Nephron progenitor cell (in vitro differentiated cells): Measurements from ENCODE around the gene SYT3.

ENCODE experiments used
- DNase-seq: peaks from one replicate; pipeline ENCODE4 v3.0.0; 2021
- H3K27ac Mint-ChIP-seq: 2 replicates; pipeline ENCODE4 v1.8.0; 2021; ENCODE audit warnings: mild to moderate bottlenecking, moderate library complexity, mixed read lengths
- H3K27me3 Mint-ChIP-seq: 2 replicates; pipeline ENCODE4 v1.8.0; 2021; ENCODE audit warnings: mild to moderate bottlenecking, low read depth, mixed read lengths; ENCODE audit not compliant: poor library complexity
- H3K36me3 Mint-ChIP-seq: 2 replicates; pipeline ENCODE4 v1.8.0; 2021; ENCODE audit warnings: low read depth, mixed read lengths
- H3K4me1 Mint-ChIP-seq: 2 replicates; pipeline ENCODE4 v1.8.0; 2021; ENCODE audit warnings: mixed read lengths
- H3K4me3 Mint-ChIP-seq: 2 replicates; pipeline ENCODE4 v1.8.0; 2021; ENCODE audit warnings: mild to moderate bottlenecking, moderate library complexity, mixed read lengths
- H3K9me3 Mint-ChIP-seq: 2 replicates; pipeline ENCODE4 v1.8.0; 2021; ENCODE audit warnings: mild to moderate bottlenecking, moderate library complexity, mixed read lengths
- TF ChIP-seq, protein P1 (sequence below): fragments of 200-600 bp; sonication (generic); IDR thresholded peaks from 2 replicates; pipeline ENCODE4 v1.5.0; 2021; ENCODE audit warnings: antibody characterized with exemption

Gene SYT3

DNA sequence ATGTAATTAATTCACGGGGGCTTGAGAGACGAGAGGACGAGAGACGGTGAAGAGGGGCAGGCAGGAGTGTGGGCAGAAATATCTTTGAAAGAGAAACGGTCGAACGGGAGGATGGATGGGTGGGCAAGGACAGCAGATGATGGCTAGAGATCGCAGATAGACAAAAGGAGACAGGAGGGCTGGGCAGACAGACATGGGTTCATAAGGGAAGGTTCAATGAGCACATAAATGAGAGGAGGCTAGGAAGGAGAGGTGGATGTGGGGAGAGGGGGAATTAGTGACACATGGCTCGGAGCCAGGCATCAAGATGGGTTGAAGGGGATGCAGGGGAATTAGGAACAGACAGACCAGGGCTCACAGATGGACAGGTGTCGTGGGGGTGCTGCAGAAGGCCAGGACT is 1.1 kb downstream of the SYT3 start:
- peaks cover 42% of the 10 kb centered on the region for H3K27me3 Mint-ChIP-seq
- no peak for DNase-seq
- H3K4me3 Mint-ChIP-seq: peak overlapping the region; percentile 67
- no peaks in the 10 kb centered on the region for H3K36me3 Mint-ChIP-seq
- TF ChIP-seq, protein P1, sequence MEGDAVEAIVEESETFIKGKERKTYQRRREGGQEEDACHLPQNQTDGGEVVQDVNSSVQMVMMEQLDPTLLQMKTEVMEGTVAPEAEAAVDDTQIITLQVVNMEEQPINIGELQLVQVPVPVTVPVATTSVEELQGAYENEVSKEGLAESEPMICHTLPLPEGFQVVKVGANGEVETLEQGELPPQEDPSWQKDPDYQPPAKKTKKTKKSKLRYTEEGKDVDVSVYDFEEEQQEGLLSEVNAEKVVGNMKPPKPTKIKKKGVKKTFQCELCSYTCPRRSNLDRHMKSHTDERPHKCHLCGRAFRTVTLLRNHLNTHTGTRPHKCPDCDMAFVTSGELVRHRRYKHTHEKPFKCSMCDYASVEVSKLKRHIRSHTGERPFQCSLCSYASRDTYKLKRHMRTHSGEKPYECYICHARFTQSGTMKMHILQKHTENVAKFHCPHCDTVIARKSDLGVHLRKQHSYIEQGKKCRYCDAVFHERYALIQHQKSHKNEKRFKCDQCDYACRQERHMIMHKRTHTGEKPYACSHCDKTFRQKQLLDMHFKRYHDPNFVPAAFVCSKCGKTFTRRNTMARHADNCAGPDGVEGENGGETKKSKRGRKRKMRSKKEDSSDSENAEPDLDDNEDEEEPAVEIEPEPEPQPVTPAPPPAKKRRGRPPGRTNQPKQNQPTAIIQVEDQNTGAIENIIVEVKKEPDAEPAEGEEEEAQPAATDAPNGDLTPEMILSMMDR: no peak
- peaks cover 24% of the 10 kb centered on the region for H3K9me3 Mint-ChIP-seq
- H3K27ac Mint-ChIP-seq: no peak overlapping the region
- H3K4me1 Mint-ChIP-seq: peaks cover 7% of the 10 kb centered on the region

DNA sequence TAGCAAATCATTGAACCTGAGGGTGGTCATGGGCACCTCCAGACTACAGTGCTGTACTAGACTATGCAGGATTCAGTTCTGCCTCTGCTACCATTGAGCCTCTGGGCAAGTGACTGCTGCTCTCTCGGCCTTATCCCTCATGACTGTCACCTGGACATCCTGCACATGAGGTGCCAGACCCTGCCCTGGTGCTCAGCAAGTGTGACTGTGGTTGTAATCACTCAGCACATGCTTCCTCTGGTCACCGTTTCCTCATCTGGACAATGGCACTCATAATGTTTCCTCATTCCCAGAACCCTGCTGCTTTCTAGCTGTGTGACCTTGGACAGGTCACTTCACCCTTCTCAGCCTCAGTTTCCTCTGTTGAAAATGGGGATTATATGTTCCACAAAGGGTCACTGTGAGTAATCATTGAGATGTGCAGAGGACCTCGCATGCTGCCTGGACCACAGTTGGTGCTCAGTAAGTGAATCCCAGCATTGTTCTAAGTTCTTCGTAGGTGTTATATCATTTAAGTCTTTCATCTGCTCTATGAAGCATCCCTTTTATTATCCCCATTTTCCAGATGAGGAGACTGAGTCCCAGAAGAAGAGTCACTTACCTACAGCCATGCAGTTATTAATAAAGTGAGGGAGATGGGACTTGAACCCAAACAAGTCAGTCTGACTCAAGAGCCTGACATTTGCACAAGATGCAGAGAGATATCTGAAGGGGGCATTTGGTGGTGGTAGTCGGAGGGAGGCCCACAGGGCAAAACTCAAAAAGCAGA is 3.2 kb downstream of the SYT3 start:
- Mint-ChIP-seq H3K9me3 (peaks cover 32% of the 10 kb centered on the region), H3K4me1 (peaks cover 7% of the 10 kb centered on the region), H3K36me3 (no peaks in the 10 kb centered on the region), H3K4me3 (no peak overlapping the region), H3K27me3 (peaks cover 52% of the 10 kb centered on the region), H3K27ac (no peak overlapping the region)
- TF ChIP-seq, protein P1: no peak
- DNase-seq: no peak

DNA sequence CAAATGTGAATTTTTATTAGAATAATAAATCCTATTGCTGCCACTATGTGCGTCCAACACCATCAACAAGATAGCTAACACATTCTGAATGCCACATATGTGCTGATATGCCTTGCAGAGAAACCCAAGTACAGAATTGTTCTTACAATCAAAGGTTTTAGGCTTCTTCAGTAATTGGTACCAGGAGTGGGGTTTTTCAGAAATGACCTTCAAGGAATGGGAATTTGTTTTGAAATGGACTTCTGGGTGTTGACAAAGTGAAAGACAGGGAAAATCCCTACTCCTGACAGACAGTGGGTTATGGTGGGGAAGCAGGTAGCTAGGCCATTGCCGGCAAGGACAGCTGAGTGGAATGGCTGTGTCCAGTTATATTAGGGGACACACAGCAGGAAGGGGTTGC is 5.7 kb downstream of the SYT3 start:
- TF ChIP-seq, protein P1: no peak
- peaks cover 57% of the 10 kb centered on the region for H3K27me3 Mint-ChIP-seq
- peaks cover 32% of the 10 kb centered on the region for H3K9me3 Mint-ChIP-seq
- no peaks in the 10 kb centered on the region for H3K36me3 Mint-ChIP-seq
- H3K4me1 Mint-ChIP-seq: peaks cover 7% of the 10 kb centered on the region
- DNase-seq: no peak
- no peak overlapping the region for H3K4me3 Mint-ChIP-seq
- H3K27ac Mint-ChIP-seq: no peak overlapping the region

DNA sequence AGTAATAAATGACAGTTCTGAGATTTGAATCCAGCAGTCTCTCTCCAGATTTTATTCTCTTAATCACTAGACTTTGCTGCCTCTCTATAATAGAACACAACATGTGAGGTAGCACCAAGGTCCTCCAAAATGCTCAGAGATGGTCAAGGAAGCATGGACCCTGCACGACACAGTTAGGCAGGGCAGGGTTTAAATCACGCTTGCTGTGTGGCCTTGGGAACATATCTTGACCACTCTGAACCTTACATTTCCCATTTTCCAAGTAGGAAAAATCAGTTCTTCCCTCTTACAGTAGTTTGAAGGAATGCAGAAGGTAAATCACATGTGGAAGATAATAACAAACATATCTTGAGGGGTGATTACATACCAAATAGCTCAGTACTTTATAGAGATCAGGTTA is 6.3 kb downstream of the SYT3 start:
- peaks cover 32% of the 10 kb centered on the region for H3K9me3 Mint-ChIP-seq
- H3K4me1 Mint-ChIP-seq: peaks cover 2% of the 10 kb centered on the region
- peaks cover 54% of the 10 kb centered on the region for H3K27me3 Mint-ChIP-seq
- no peak overlapping the region for H3K27ac Mint-ChIP-seq
- TF ChIP-seq, protein P1: no peak
- no peak overlapping the region for H3K4me3 Mint-ChIP-seq
- H3K36me3 Mint-ChIP-seq: no peaks in the 10 kb centered on the region
- no peak for DNase-seq

DNA sequence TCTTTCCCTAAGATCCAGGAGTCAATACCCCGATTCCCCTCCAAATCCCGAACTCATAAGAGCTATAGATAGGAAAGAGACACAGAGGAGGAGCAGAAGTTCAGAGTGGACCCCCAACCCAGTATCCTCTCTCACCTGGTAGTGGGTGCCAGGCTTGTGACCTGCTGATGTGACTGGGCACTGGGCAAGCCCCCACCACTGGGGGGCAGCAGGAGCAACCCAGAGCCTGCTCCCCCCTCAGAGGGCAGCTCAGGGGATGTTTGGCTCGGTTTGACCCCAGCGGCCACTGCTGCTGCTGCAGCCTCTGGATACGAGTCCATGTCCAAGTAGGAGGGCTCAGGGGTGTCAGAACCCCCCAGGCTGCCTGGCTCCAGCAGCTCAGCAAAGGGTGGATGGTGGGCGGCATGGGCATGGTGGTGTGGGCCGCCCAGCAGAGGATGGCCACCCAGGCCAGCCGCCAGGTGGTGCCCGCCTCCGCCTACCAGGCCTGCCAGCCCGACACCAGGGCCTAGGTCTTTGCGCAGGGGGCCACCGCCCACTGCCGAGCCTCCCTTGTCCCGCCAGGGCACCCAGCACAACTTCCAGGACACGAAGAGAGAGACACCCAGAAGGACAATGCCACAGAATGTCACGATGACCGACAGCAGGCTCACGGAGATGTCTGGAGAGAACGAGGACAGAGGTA is 7.4 kb downstream of the SYT3 start:
- Mint-ChIP-seq H3K4me1 (no peaks in the 10 kb centered on the region), H3K4me3 (no peak overlapping the region), H3K27ac (no peak overlapping the region), H3K36me3 (no peaks in the 10 kb centered on the region), H3K27me3 (peaks cover 51% of the 10 kb centered on the region), H3K9me3 (peaks cover 32% of the 10 kb centered on the region)
- DNase-seq: no peak
- TF ChIP-seq, protein P1: no peak
